MCF 10A (cell line): ENCODE data around the gene SIT1. TPM values are rescaled to one million over a fixed set of nuclear protein-coding genes. Genes with fewer than 3 reads are reported as not detected.

ENCODE experiments used
- BruUV-seq: library from RNA; stranded (reverse); fragments of 400-500 nt; replicated peaks from 2 replicates; lab custom pipeline; 2021; lab: Mats Ljungman, UMichigan
- CTCF ChIA-PET: fragments of 300-600 bp; sonication (Branson Sonifier 250); formaldehyde crosslinking; extraction: SDS; loops from one replicate; lab custom pipeline; 2021; ENCODE audit warnings: antibody characterized with exemption, inconsistent platforms; lab: Yijun Ruan, JAX
- POLR2A ChIA-PET: fragments of 300-600, 350-650 bp; sonication (Branson Sonifier 250); formaldehyde crosslinking; extraction: SDS; loops from one replicate; lab custom pipeline; 2020; ENCODE audit warnings: antibody characterized with exemption, inconsistent platforms; lab: Yijun Ruan, JAX
- DNase-seq: peaks from one replicate; pipeline ENCODE4 v3.0.0-alpha.2; 2018; ENCODE audit not compliant: unreplicated experiment
- H3K27ac Mint-ChIP-seq: one replicate; pipeline ENCODE4 v1.8.0; 2022; ENCODE audit warnings: mild to moderate bottlenecking, low read depth, mixed read lengths; ENCODE audit not compliant: unreplicated experiment
- H3K27me3 Mint-ChIP-seq: one replicate; pipeline ENCODE4 v1.8.0; 2022; ENCODE audit warnings: mixed read lengths; ENCODE audit not compliant: insufficient read depth, unreplicated experiment
- H3K36me3 Mint-ChIP-seq: one replicate; pipeline ENCODE4 v1.8.0; 2022; ENCODE audit warnings: mild to moderate bottlenecking, moderate library complexity, mixed read lengths; ENCODE audit not compliant: insufficient read depth, unreplicated experiment
- H3K4me1 Mint-ChIP-seq: one replicate; pipeline ENCODE4 v1.8.0; 2022; ENCODE audit warnings: mixed read lengths; ENCODE audit not compliant: insufficient read depth, unreplicated experiment
- H3K4me3 Mint-ChIP-seq: one replicate; pipeline ENCODE4 v1.8.0; 2022; ENCODE audit warnings: mild to moderate bottlenecking, moderate library complexity, mixed read lengths; ENCODE audit not compliant: unreplicated experiment
- H3K9me3 Mint-ChIP-seq: one replicate; pipeline ENCODE4 v1.8.0; 2022; ENCODE audit warnings: mixed read lengths; ENCODE audit not compliant: unreplicated experiment
- CTCF ChIP-seq: fragments of 200-600 bp; IDR thresholded peaks from one replicate; pipeline ENCODE4 v1.8.0; 2022; ENCODE audit warnings: antibody characterized with exemption, mild to moderate bottlenecking; ENCODE audit not compliant: unreplicated experiment
- intact Hi-C: fragments of 100-400 bp; cut with micrococcal nuclease; formaldehyde crosslinking; loops from 2 replicates; pipeline ENCODE4 v1.14.1; 2022
- total RNA-seq: library from RNA; stranded (reverse); gene quantifications from 2 replicates; pipeline ENCODE4 v1.2.3, GENCODE V29; 2022

Gene SIT1
- total RNA-seq, 1 experiment from 2014 or later: not detected

GRCh38 chr9:35604578-35605350 lies 46.0 kb downstream of the SIT1 start, which contains the start of gene TESK1:
Gene TESK1, plus strand, starts transcription at chr9:35605262. Its CDS starts 358 bp downstream, at chr9:35605620.
- intact Hi-C loops: loop anchor here (1.0 to 10.0 kb wide), 4 partner anchors 40 to 490 kb away; partner anchors contain the start of genes ATOSB, CCDC107, CREB3 and RMRP
- POLR2A ChIA-PET: interaction anchor here (0.6 to 3.9 kb wide), 18 partner anchors 35 to 967 kb away, joined by 3 to 63 read pairs (median 4); partner anchors contain the start of genes ARHGEF39, CCDC107, CREB3 and GBA2
- H3K27me3 Mint-ChIP-seq: no peaks in the 10 kb centered on the region
- H3K36me3 Mint-ChIP-seq: peaks cover 23% of the 10 kb centered on the region
- CTCF ChIA-PET: interaction anchor here (0.6 to 1.8 kb wide), 8 partner anchors 9 to 460 kb away, joined by 3 to 7 read pairs (median 5); no protein-coding TSS in a partner anchor
- no peak for TF ChIP-seq CTCF
- peaks cover 28% of the 10 kb centered on the region for H3K4me1 Mint-ChIP-seq
- DNase-seq: peak; percentile 78
- no peaks in the 10 kb centered on the region for H3K9me3 Mint-ChIP-seq
- no TSS peak for BruUV-seq
- H3K4me3 Mint-ChIP-seq: peak within 1 kb of the TSS; percentile 97
- H3K27ac Mint-ChIP-seq: peak within 1 kb of the TSS; percentile 99

GRCh38 chr9:35603986-35604577 lies 46.6 kb downstream of the SIT1 start:
- CTCF ChIA-PET: interaction anchor here (0.6 to 1.8 kb wide), 22 partner anchors 9 to 484 kb away, joined by 3 to 7 read pairs (median 3); partner anchors contain the start of genes CCDC107 and RMRP

GRCh38 chr9:35603506-35603985 lies 47.2 kb downstream of the SIT1 start:
- DNase-seq: peak; percentile 79

More at GRCh38 chr9:35603986-35604577, 46.6 kb downstream of the SIT1 start:
- Mint-ChIP-seq H3K9me3 (no peaks in the 10 kb centered on the region), H3K4me3 (peak overlapping the region; percentile 97), H3K27ac (peak overlapping the region; percentile 99), H3K36me3 (peaks cover 17% of the 10 kb centered on the region), H3K4me1 (peaks cover 28% of the 10 kb centered on the region), H3K27me3 (no peaks in the 10 kb centered on the region)
- no TSS peak for BruUV-seq
- POLR2A ChIA-PET: interaction anchor here (0.5 to 3.9 kb wide), 25 partner anchors 11 to 524 kb away, joined by 3 to 63 read pairs (median 5); partner anchors contain the start of genes ATOSB, CCDC107, CREB3 and GBA2
- intact Hi-C loops: loop anchor here (1.0 to 10.0 kb wide), 5 partner anchors 40 to 489 kb away; partner anchors contain the start of genes ATOSB, CCDC107, CREB3 and RMRP
- peak; percentile 69 for TF ChIP-seq CTCF
- peak; percentile 99 for DNase-seq

More at GRCh38 chr9:35603506-35603985, 47.2 kb downstream of the SIT1 start:
- Mint-ChIP-seq H3K9me3 (no peaks in the 10 kb centered on the region), H3K27me3 (no peaks in the 10 kb centered on the region), H3K36me3 (peaks cover 17% of the 10 kb centered on the region), H3K4me1 (peaks cover 28% of the 10 kb centered on the region), H3K4me3 (peak overlapping the region; percentile 97), H3K27ac (peak overlapping the region; percentile 99)
- ChIA-PET CTCF (interaction anchor here (0.6 to 1.8 kb wide), 21 partner anchors 19 to 483 kb away, joined by 3 to 7 read pairs (median 3); partner anchors contain the start of genes CCDC107 and RMRP), POLR2A (interaction anchor here (0.5 to 3.9 kb wide), 18 partner anchors 12 to 523 kb away, joined by 3 to 63 read pairs (median 5); partner anchors contain the start of genes ATOSB, CCDC107, CREB3 and GBA2)
- TF ChIP-seq CTCF: no peak
- intact Hi-C loops: loop anchor here (2.0 to 10.0 kb wide), 3 partner anchors 54 to 489 kb away; partner anchors contain the start of genes ATOSB, CCDC107 and RMRP
- TSS peak; percentile 77 for BruUV-seq
